H1 (cell line): ENCODE measurements around the gene ATP1A3. TPM values are rescaled to one million over a fixed set of nuclear protein-coding genes. Genes with fewer than 3 reads are reported as not detected.

Experiments
- polyA plus RNA-seq, 7 experiments: library from polyadenylated mRNA; depleted of rRNA in 3 of 7; stranded (reverse) in 5 of 7; unstranded in 2 of 7; fragments of >200 nt in 5 of 7; fragments of 200-250 nt in 2 of 7; gene quantifications; 1 replicate in 5 of 7; 2 replicates in 1 of 7; 4 replicates in 1 of 7; pipeline versions ENCODE4 v1.2.1 to v1.2.3, GENCODE V29; 2011 to 2013; ENCODE audit warnings: missing spikeins in 2 of 7, mixed read lengths in 2 of 7
- total RNA-seq: library from RNA; stranded (reverse); fragmentation: NEBNext Ultra II Directional; extraction: Animal tissue kit (Norgen Biotek cat#: 25700); gene quantifications from 2 replicates; pipeline ENCODE4 v1.2.1, GENCODE V29; 2021

The ATP1A3 gene
- total and polyA plus RNA-seq, 2 of the 8 experiments (the other 6 are each of a cell fraction or from before 2014, with no cell fraction given): 11.1 to 41.2 TPM

Other genes with a start within 250 kb of the ATP1A3 start
- gene CEACAM6, start 238.7 kb downstream of the ATP1A3 start, total RNA-seq: not detected in 2 replicates
- not detected in 2 replicates for gene CEACAM6, start 238.7 kb downstream of the ATP1A3 start, polyA plus RNA-seq (2011; rRNA removed)
- gene CEACAM3, start 197.6 kb downstream of the ATP1A3 start, total RNA-seq: not detected in 2 replicates
- not detected in 2 replicates for gene CEACAM3, start 197.6 kb downstream of the ATP1A3 start, polyA plus RNA-seq (2011; rRNA removed)
- gene LYPD4, start 149.5 kb downstream of the ATP1A3 start, total RNA-seq: not detected in 2 replicates
- gene LYPD4, start 149.5 kb downstream of the ATP1A3 start, polyA plus RNA-seq (2011; rRNA removed): 0.06 TPM in 1 of 2 replicates, not detected in the other
- gene DMRTC2, start 149.2 kb downstream of the ATP1A3 start, total RNA-seq: not detected in 2 replicates
- gene DMRTC2, start 149.2 kb downstream of the ATP1A3 start, polyA plus RNA-seq (2011; rRNA removed): not detected in 2 replicates
- 2,817 and 2,831 TPM in 2 replicates for gene RPS19, start 134.0 kb downstream of the ATP1A3 start, total RNA-seq
- gene RPS19, start 134.0 kb downstream of the ATP1A3 start, polyA plus RNA-seq (2011; rRNA removed): 5,751 and 9,112 TPM in 2 replicates
- 0.54 TPM in 1 of 2 replicates, not detected in the other for gene CD79A, start 117.0 kb downstream of the ATP1A3 start, total RNA-seq
- gene CD79A, start 117.0 kb downstream of the ATP1A3 start, polyA plus RNA-seq (2011; rRNA removed): 0.77 and 0.83 TPM in 2 replicates
- gene ARHGEF1, start 111.0 kb downstream of the ATP1A3 start, total RNA-seq: 49.0 and 54.6 TPM in 2 replicates
- 23.0 and 41.1 TPM in 2 replicates for gene ARHGEF1, start 111.0 kb downstream of the ATP1A3 start, polyA plus RNA-seq (2011; rRNA removed)
- gene ERFL, start 65.8 kb downstream of the ATP1A3 start, total RNA-seq: not detected in 2 replicates
- 0.08 and 0.12 TPM in 2 replicates for gene ERFL, start 65.8 kb downstream of the ATP1A3 start, polyA plus RNA-seq (2011; rRNA removed)
- gene RABAC1, start 34.9 kb downstream of the ATP1A3 start, total RNA-seq: 123 and 124 TPM in 2 replicates
- 439 and 585 TPM in 2 replicates for gene RABAC1, start 34.9 kb downstream of the ATP1A3 start, polyA plus RNA-seq (2011; rRNA removed)
- 42.9 and 45.1 TPM in 2 replicates for gene GRIK5, start 76.0 kb upstream of the ATP1A3 start, total RNA-seq
- 17.8 and 25.3 TPM in 2 replicates for gene GRIK5, start 76.0 kb upstream of the ATP1A3 start, polyA plus RNA-seq (2011; rRNA removed)
- 27.0 and 28.6 TPM in 2 replicates for gene ZNF574, start 81.9 kb upstream of the ATP1A3 start, total RNA-seq
- 38.8 and 53.8 TPM in 2 replicates for gene ZNF574, start 81.9 kb upstream of the ATP1A3 start, polyA plus RNA-seq (2011; rRNA removed)
- gene POU2F2, start 138.2 kb upstream of the ATP1A3 start, total RNA-seq: 6.1 and 7.2 TPM in 2 replicates
- 5.0 and 7.3 TPM in 2 replicates for gene POU2F2, start 138.2 kb upstream of the ATP1A3 start, polyA plus RNA-seq (2011; rRNA removed)
- 32.6 and 37.8 TPM in 2 replicates for gene DEDD2, start 223.4 kb upstream of the ATP1A3 start, total RNA-seq
- gene DEDD2, start 223.4 kb upstream of the ATP1A3 start, polyA plus RNA-seq (2011; rRNA removed): 65.0 and 74.3 TPM in 2 replicates
- gene ZNF526, start 226.1 kb upstream of the ATP1A3 start, total RNA-seq: 13.5 and 14.1 TPM in 2 replicates
- 8.4 and 10.0 TPM in 2 replicates for gene ZNF526, start 226.1 kb upstream of the ATP1A3 start, polyA plus RNA-seq (2011; rRNA removed)
- gene GSK3A, start 248.4 kb upstream of the ATP1A3 start, total RNA-seq: 54.9 and 55.3 TPM in 2 replicates
- gene GSK3A, start 248.4 kb upstream of the ATP1A3 start, polyA plus RNA-seq (2011; rRNA removed): 84.0 and 89.0 TPM in 2 replicates